ENCODE data around the gene DOHH. TPM values are rescaled to one million over a fixed set of nuclear protein-coding genes. Genes with fewer than 3 reads are reported as not detected.

DOHH gene
- total RNA-seq, 1 experiment from 2014 or later = 22.3 TPM

DNA sequence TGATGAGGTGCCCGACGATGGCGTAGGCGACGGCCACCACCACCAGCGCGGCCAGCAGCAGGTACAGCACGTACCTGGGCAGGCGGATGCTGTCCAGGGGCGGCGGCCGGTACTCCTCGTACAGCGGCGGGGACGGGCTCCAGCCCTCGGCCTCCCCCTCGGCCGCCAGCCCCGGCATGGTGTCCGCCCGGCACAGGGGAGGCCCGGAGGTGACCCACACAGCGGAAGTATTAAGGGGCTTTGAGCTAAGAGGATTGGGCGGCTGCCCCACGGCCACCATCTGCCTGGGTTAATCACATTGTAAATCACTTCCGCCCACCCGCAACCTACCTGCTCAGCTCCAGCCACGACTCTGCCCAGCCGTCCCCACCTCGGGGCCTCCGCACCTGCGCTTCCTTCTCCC lies 17.2 kb downstream of the DOHH start, which contains the start of gene SMIM44:
Gene SMIM44 (minus strand): TSS at position 216 of the 403 bp plus-strand sequence. CDS start 38 bp downstream, at position 178.
- ChIA-PET POLR2A (ENCODE audit: low non-redundant PET) (no interaction called here), CTCF (interaction anchor here (2.3 kb wide), 1 partner anchor 157 kb away, joined by 12 read pairs; no protein-coding TSS in a partner anchor)
- Histone ChIP-seq H3K4me1 (ENCODE audit: insufficient read depth, low read length, poor library complexity, severe bottlenecking) (no peaks in the 10 kb centered on the region), H3K27me3 (replicated peaks; ENCODE audit: insufficient read depth, low read depth, low read length, poor library complexity) (peaks cover 40% of the 10 kb centered on the region), H3K9me3 (ENCODE audit: low read depth, low read length, poor library complexity, severe bottlenecking) (no peaks in the 10 kb centered on the region), H3K4me3 (ENCODE audit: low read depth, low read length, poor library complexity, severe bottlenecking) (no peak within 1 kb of the TSS), H3K27ac (ENCODE audit: low read depth, low read length, poor library complexity, severe bottlenecking) (no peak within 1 kb of the TSS), H3K36me3 (ENCODE audit: insufficient read depth, low read length, poor library complexity, severe bottlenecking) (no peaks in the 10 kb centered on the region)
- TF ChIP-seq EZH2 (IDR thresholded peaks at IDR 0.05; ENCODE audit: borderline replicate concordance, low read depth, low read length, poor library complexity, severe bottlenecking) = no peak
- TF ChIP-seq, protein P1, sequence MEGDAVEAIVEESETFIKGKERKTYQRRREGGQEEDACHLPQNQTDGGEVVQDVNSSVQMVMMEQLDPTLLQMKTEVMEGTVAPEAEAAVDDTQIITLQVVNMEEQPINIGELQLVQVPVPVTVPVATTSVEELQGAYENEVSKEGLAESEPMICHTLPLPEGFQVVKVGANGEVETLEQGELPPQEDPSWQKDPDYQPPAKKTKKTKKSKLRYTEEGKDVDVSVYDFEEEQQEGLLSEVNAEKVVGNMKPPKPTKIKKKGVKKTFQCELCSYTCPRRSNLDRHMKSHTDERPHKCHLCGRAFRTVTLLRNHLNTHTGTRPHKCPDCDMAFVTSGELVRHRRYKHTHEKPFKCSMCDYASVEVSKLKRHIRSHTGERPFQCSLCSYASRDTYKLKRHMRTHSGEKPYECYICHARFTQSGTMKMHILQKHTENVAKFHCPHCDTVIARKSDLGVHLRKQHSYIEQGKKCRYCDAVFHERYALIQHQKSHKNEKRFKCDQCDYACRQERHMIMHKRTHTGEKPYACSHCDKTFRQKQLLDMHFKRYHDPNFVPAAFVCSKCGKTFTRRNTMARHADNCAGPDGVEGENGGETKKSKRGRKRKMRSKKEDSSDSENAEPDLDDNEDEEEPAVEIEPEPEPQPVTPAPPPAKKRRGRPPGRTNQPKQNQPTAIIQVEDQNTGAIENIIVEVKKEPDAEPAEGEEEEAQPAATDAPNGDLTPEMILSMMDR (conservative IDR thresholded peaks at IDR 0.05; ENCODE audit: low read depth, low read length) = no peak
- BruUV-seq (replicated peaks) = no TSS peak
- no peak for DNase-seq (ENCODE audit: low spot score)
- intact Hi-C loops (cut with micrococcal nuclease; ENCODE audit: unreplicated experiment) = no loop called here

DNA sequence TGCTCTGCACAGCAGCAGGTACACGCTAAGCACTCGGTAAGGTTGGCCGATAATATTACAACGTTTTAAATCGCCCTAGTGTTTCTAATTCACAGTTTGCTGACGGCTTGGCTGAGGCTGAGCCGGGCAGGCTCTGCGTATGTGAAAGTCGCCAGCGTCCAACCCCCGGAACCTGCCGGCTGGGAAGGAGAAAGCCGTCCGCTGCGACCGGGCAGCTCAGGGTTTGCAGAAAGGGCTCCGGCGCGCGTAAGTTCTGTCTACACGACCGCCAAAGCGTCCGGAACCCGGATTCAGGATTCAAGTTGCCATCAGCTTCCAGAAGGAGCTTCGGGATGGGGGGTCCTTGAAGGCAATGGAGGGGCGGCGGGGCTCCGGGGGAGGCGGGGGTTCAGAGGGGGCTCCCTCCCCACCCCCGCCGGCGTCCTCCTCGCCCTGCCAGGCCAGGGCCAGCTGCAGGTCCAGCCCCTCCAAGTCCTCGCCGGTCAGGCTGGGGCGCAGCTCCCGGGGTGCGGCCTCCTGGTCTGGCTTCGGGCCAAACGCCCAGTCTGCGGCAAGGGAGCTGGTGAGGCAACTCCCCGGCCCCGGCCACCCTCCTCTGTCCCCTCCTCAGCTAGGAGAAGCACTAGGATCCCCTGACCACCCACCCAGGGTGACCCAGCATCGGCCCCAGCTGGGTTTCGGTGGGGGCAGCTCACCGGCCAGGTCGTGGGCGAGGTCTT lies 17.8 kb downstream of the DOHH start:
- Histone ChIP-seq H3K27me3 (replicated peaks; ENCODE audit: insufficient read depth, low read depth, low read length, poor library complexity) (peaks cover 40% of the 10 kb centered on the region), H3K4me3 (ENCODE audit: low read depth, low read length, poor library complexity, severe bottlenecking) (no peak overlapping the region), H3K4me1 (ENCODE audit: insufficient read depth, low read length, poor library complexity, severe bottlenecking) (no peaks in the 10 kb centered on the region), H3K27ac (ENCODE audit: low read depth, low read length, poor library complexity, severe bottlenecking) (no peak overlapping the region), H3K9me3 (ENCODE audit: low read depth, low read length, poor library complexity, severe bottlenecking) (no peaks in the 10 kb centered on the region), H3K36me3 (ENCODE audit: insufficient read depth, low read length, poor library complexity, severe bottlenecking) (no peaks in the 10 kb centered on the region)
- TF ChIP-seq, protein P1 (conservative IDR thresholded peaks at IDR 0.05; ENCODE audit: low read depth, low read length) = no peak
- no peak for TF ChIP-seq EZH2 (IDR thresholded peaks at IDR 0.05; ENCODE audit: borderline replicate concordance, low read depth, low read length, poor library complexity, severe bottlenecking)
- intact Hi-C loops (cut with micrococcal nuclease; ENCODE audit: unreplicated experiment) = no loop called here
- POLR2A ChIA-PET (ENCODE audit: low non-redundant PET) = interaction anchor here (0.6 kb wide), 1 partner anchor 77 kb away, joined by 3 read pairs; no protein-coding TSS in a partner anchor
- CTCF ChIA-PET = interaction anchor here (0.6 kb wide), 1 partner anchor 198 kb away, joined by 3 read pairs; no protein-coding TSS in a partner anchor
- DNase-seq (ENCODE audit: low spot score) = no peak
- BruUV-seq (replicated peaks) = no TSS peak

DNA sequence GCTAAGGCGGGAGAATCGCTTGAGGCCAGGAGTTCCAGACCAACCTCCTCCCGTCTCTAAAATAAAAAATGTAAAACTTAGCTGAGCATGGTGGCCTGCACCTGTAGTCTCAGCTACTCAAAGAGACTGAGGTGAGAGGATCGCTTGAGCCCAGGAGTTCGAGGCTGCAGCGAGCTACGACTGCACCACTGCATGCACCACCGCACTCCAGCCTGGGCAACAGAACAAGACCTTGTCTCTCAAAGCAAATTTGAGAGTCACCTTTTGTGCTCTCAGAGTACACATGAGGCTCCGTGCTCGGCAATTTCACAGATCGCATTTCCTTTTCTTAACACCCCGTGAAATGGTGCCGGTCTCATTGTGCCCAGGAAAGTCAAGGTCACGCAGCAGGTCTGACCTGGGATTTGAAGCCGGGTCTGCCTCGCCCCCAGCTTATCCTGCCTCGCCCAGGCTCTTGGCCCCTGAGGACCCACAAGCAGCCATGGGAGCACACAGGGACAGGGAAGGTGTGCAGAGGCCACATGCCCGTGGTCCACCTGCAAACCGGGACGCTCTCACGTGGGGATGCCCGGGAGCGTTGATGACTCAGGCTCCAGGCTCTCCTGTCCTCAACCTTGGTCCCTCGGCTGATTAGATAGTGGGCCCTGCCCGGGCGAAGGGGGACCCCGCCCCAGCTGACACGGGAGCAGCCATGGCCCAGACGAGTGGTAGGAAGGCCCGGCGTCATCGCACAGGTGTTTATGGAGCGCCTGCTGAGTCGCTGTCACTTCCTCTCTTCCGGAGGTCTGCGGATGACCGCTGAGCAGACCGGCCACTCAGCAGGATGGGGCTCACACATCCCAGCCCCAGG lies 19.0 kb downstream of the DOHH start:
- peaks cover 40% of the 10 kb centered on the region for H3K27me3 ChIP-seq (replicated peaks; ENCODE audit: insufficient read depth, low read depth, low read length, poor library complexity)
- DNase-seq (ENCODE audit: low spot score) = no peak
- no peaks in the 10 kb centered on the region for H3K36me3 ChIP-seq (ENCODE audit: insufficient read depth, low read length, poor library complexity, severe bottlenecking)
- no TSS peak for BruUV-seq (replicated peaks)
- no peaks in the 10 kb centered on the region for H3K4me1 ChIP-seq (ENCODE audit: insufficient read depth, low read length, poor library complexity, severe bottlenecking)
- no peak overlapping the region for H3K27ac ChIP-seq (ENCODE audit: low read depth, low read length, poor library complexity, severe bottlenecking)
- POLR2A ChIA-PET (ENCODE audit: low non-redundant PET) = interaction anchor here (0.6 kb wide), 1 partner anchor 418 kb away, joined by 5 read pairs; no protein-coding TSS in a partner anchor
- TF ChIP-seq, protein P1 (conservative IDR thresholded peaks at IDR 0.05; ENCODE audit: low read depth, low read length) = no peak
- no peak for TF ChIP-seq EZH2 (IDR thresholded peaks at IDR 0.05; ENCODE audit: borderline replicate concordance, low read depth, low read length, poor library complexity, severe bottlenecking)
- H3K9me3 ChIP-seq (ENCODE audit: low read depth, low read length, poor library complexity, severe bottlenecking) = no peaks in the 10 kb centered on the region
- intact Hi-C loops (cut with micrococcal nuclease; ENCODE audit: unreplicated experiment) = no loop called here
- CTCF ChIA-PET = no interaction called here
- no peak overlapping the region for H3K4me3 ChIP-seq (ENCODE audit: low read depth, low read length, poor library complexity, severe bottlenecking)

All from A673 (cell line).